ENCODE measurements around the gene PDLIM5.
"Not testable (repeated sequence)": the region's sequence is repeated elsewhere in the genome, so short reads cannot be mapped to it uniquely, and the experiment has no call there.

The PDLIM5 gene

DNA sequence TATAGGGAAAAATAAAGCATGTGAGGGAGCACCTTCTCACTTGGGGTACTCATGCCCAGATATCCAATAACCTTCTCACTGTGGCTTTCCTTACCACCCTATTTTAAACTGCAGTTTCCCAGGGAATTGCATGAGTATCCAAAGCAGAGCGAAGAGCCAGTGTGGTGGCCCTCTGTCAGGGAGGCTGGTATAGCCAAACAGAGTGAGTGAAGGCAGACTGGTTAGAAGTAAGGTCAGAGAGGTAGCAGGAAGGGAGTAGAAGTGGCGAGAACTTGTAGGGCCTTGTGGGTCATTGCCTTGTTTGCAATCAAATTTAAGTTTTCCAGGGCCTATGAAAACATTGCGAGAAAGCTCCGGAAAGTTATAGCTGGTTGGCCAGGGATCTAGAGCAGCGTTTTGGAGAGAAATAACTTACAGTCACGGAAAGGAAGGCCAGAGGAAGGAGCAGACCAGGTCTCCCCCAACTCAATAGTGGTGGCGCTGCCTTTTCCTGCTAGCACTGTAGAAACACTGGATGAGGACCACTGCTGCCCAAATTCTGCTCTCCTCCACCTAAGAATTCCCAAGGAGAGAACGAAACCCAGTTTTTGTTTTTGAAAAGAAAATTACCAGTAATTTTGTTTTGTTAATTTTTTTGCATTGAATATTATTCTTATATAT, 77.2 kb downstream of the PDLIM5 start:
- no peak for DNase-seq (ENCODE audit: low spot score)

DNA sequence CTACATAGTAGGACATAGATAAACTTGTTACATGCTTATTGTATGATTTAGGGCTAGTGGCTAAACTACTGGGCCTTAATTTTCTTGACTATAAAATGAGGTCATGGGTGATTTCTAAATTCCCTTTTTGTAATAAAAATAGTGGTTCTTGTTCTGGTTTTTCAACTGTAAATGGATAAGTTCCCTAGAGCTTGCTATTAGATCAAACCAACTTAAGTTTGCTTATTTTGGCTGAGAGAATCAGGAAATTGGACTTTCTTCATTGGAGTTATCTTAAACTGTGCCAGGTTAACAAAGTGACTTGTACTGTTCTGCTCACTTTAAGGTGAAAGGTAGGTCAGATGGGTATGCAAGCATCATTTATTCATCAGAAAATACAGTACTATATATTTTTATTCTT, 78.3 kb downstream of the PDLIM5 start:
- no peak for DNase-seq (ENCODE audit: low spot score)

DNA sequence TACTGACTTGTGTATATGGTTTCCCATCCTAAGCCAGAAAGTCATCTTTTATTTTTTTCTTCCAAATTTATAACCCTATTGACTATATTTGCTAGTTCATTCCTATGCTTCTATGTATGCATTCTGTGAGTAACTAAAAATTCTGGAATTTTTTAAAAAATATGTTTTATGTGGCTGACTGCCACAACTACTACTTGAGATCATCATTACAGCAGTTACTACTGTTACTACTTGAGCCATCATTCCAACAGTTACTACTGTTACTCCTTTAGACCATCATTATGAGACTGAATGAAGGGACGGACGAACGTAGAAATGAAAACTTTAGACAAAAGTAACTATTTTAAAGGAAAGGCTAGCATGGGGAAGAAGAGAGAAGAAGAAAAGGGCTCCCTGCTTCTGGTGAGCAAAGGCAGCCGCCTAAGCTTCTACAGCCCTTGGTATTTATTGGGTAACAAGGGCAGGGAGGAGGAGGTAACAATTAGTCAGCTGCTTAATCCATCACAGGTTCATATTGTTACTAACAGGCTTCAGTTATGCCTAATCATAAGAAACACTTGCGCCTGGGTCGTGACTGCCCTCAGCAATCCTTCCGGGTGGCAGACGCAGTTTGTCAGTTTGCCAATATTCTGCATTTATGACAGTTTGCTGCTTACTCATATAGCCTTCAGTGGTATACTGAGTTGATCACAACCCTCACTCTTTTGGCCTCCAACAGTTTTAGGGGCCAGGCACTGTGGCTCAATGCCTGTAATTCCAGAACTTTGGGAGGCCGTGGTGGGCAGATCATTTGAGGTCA, 80.4 kb downstream of the PDLIM5 start:
- DNase-seq (ENCODE audit: low spot score), result no peak

DNA sequence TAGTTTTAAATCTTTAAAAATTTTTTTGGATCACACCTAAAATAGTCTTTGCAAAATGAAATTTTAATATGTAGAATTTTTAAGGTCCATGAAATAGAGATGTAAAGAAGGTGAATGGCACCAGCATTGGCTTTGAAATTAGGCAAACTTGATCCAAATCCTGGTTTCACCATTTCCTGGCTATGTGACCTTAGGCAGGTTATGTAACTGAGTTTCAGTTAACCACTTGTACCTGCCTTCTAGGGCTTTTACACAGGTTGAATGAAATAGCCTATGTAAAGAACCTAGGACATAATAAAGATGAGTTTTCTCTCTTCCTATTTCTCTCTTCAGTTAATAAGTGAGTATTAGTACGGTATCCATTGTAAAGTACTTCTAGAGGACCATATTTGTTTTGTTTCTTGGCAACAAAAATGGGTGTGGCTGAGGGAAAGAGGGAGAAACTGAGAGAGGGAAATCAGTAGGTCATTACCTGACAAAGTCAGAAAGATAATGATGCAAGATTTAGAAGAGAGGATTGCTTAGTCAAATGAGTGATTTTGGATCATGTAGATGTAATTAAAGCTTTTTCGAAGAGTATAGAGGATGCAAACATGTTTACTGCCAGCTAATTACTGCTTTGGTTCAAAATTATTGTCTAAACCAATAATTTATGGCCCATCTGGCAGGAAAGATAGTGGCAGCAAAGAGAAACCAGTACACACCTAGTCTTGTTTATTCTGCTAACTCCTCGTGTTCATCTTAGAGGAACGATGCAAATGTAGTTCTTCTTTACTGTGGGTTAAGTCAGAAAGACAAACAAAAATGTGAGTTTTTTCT, 81.9 kb downstream of the PDLIM5 start:
- no peak for DNase-seq (ENCODE audit: low spot score)

DNA sequence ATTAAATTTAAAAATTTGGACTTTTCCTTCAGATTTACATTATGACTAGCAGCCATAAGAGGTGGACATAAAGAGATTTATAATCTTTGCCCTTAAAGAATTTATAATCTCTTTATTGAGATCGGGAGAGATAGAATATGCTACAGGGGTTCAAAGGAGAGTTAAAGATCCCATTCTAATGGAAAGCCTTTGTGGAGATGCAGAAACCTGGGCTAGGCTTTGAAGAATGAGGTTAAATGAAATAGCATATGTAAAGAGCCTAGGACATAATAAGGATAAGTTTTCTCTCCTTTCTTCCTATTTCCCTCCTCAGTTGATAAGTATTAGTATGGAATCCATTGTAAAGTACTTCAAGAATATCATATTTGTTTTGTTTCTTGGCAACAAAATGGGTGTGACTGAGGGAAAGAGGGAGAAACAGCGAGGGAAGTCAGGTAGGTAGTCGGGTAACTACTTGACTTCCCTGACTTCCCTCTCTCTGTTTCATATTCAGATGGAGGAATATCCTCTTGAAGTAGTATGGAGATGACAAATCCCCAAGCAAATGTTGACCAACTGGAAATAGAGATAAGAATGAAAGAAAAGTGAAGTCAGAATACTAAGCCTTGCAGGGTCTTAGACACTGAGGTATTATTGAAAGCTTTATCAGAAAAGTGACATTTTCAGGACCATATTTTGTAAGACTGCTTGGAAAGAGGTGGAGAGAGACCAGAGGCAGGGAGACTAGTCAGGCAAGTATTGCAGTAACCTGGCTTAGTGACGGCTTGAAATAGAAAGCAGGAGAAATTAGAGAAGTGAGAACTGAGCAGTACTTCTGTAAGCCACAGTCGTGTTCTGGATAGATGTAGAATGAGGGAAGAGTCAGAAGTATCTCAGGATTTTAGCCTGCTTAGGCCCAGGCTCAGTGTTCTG, 82.9 kb downstream of the PDLIM5 start:
- DNase-seq (ENCODE audit: low spot score), result no peak

DNA sequence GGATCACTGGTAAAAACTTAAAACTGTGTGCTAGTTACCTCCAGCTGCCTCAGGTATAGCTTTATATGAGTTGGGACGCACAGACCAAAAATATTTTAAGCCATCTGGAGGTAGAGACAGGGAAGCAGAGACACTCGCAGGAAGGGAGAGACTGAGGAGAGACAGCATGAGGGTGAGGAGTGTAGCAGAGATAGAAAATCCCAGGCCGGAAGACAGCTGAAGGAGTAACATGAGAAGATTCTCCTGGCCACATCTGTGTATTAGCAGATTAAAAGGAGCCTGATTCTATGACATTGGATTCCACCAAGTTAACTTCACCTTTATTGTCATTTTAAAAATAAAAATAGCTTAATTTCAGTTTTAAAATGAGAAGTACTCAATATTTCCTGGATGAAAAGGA, 84.3 kb downstream of the PDLIM5 start:
- DNase-seq (ENCODE audit: low spot score), result no peak

DNA sequence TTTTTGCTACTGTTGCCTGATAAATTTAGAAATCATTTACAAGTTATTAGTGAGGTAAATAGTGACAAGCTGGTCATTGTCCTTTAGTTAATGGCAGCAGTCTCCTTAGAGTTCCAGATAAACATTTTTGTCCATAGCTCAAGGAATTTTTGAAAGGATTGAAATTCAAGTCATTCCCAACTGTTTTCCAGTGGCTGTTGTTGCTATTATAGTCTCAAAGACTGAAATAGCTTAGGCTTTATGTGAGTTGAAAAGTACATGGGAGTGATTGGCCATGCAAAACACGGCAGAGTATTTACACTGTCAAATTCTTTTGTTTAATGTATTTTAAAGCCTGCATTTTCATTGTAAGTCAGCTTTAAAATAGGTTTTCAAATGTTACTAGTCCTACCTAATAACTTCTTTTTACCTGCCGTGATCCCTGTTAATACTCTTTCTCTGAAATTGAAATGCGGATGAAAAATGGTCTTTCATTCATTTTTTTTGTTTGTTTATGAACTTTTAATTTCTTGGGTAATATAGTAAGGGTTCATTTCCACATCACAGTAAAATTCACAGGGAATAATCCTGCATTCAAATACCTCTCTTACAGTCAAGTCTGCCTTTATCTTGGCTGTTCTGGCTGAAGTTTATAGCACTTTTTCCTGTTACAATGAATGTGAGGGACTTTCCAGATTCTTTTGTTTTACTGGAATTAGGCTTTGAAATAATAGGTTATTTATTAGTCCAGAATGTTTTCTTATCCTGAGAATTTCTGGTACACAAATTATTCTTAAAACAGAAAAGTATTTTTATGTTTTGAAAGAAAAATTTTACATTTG, 85.1 kb downstream of the PDLIM5 start:
- DNase-seq (ENCODE audit: low spot score), result no peak

DNA sequence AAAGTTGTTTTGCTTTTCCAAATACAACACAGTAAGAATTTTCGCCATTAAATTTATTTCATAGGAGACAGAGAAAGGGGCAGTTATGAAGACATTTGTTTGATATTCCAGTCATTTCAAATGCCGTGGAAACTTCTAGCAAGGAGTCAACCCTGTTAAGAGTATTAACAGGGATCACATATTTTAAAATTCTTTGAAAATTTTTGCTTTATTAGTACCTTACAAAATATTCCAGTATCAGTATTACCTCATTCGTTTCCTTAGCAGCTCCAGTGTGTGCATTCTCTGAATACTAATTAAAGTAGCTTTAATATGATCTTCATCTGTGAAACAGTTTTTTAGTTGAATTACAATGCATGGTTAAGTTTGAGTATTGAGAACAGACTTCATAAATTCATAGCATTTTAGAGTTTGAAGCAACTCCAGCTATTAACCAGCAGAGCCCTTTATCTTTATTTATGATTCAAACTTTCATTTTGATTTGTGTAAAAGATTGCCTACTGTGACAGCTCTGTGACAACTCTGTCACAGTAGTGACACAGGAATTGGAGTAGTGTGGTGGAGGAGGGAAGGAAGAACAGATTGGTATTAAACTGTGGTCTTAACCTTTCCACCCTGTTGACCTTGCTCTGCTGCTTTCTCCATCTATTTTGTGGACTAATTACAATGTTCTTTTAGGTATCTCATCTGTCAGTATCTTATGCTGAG, 86.3 kb downstream of the PDLIM5 start:
- peak; percentile 15 for DNase-seq (ENCODE audit: low spot score)

DNA sequence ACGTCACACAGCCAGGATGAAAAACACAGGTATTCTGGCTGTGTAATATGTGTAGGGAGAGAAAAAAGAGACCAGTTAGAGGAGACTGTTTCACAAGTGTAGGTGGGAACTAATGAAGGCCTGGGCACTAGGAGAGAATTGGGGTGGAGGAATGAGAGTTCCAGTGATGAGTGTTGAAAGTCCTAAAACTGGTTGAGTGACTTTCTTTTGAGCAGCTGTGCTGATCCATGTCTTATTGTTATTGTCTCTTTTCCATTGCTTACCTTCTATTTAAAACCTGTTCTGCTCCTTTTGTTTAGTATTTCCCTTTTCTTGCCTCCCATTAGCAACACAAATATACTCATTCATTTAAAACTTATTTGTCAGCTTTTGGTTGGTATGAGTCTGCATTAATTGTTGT, 88.7 kb downstream of the PDLIM5 start:
- DNase-seq (ENCODE audit: low spot score), result no peak

DNA sequence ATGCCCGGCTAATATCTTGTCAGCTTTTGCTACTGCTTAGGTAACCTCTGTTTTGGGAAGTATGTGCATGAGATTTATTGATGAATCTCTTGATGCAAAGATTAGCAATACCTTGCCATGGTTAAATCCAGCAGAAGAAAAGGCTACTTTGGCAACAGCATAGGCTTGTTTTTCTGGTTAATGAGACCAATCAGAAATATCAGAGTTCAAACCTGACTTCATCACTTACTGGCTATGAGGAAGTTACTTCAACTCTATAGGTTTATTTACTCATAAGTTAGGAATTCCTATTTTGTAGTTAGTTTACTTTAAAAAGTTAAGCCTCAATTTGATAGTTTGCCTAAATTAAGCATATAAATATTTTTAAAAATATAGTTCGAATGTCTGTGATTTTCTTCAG, 93.1 kb downstream of the PDLIM5 start:
- DNase-seq (ENCODE audit: low spot score), result no peak

DNA sequence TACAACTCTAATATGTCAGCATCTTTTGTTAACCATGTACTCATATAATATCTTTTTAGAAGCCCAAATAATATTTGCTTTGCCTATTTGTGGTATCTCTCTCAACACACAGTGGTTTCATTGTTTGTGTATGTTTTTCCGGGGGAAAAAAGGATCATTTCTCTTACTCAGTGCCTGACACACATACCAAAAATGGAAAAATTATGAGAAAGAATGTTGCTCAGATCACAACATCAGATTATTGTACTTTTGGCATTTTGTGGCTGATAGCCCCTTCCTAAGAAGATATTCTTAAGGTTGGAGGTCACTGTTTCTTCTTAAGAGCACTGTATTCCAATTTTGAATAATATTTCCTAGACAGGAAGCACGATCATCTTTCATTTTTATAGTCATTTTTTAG, 93.6 kb downstream of the PDLIM5 start:
- DNase-seq (ENCODE audit: low spot score), result no peak

DNA sequence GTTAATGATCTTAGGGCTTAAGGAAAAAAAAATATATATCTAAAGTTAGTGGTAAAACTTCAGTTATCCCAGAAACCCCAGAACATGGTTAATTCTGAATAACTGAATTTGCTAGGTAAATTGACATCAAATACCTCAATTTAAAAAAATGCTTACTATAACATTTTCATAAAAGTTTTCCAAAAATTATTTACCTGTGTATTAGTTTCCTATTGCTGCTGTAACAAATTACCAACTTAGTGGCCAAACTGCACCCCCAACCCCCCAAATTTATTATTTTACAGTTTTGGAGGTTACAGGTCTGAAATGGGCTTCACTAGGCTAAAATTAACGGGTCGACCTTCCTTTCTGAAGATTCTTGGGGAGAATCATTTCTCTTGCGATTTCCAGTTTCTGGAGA, 95.2 kb downstream of the PDLIM5 start:
- no peak for DNase-seq (ENCODE audit: low spot score)

DNA sequence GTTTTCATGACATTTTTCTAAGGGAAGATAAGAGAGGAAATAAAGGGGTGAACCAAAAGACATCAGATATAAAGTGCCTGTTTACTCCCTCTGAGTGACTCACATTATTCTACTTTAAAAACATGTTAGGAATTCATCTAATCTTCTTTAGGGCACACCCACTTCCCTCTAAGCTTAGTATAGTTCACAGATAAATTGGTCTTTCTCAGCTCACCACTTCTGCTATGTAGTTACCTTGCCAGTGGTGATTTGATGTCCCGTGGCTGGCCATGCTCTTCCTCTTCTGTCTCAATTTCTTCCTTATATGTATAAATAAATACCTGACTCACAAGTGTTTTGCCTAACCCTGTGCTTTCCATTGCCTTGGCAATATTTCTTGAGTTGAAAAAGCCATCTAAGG, 96.8 kb downstream of the PDLIM5 start:
- DNase-seq (ENCODE audit: low spot score), result no peak

DNA sequence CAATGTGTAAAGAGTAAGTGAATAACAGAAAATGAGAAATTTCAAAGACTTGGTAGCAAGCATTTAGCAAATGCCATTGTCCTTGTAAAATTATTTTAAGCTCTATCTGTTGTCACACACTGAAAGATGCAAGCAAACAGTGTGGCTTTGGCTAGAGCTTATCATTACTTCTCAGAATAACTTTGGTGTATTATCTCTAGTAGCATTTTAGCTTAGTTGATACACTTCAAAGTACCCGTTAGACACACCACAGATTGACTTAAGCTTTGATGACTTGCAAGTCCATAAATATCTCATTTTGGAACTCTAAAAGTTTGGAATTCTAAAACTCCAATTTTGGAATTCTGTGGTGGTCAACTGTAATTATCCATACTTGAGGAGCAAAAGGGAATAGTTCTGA, 98.6 kb downstream of the PDLIM5 start:
- no peak for DNase-seq (ENCODE audit: low spot score)

DNA sequence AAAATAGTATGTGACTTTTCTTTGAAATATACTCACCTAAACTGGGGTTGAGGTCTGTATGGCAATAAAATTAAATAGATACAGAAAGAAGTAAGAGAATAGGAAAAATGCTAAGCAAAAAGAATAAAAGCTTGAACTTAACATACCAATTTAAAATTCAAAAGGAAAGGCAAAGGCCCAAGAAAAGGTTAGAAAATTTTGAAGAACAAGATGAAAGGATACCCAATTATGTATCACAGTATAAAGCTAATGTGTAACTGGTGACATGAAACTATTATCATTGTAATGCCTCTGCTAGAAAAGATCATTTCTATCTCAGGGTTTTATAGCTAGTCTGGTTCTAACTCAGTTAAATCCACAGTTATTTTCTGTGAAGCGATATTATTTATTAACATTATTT, 99.1 kb downstream of the PDLIM5 start:
- DNase-seq (ENCODE audit: low spot score), result no peak

DNA sequence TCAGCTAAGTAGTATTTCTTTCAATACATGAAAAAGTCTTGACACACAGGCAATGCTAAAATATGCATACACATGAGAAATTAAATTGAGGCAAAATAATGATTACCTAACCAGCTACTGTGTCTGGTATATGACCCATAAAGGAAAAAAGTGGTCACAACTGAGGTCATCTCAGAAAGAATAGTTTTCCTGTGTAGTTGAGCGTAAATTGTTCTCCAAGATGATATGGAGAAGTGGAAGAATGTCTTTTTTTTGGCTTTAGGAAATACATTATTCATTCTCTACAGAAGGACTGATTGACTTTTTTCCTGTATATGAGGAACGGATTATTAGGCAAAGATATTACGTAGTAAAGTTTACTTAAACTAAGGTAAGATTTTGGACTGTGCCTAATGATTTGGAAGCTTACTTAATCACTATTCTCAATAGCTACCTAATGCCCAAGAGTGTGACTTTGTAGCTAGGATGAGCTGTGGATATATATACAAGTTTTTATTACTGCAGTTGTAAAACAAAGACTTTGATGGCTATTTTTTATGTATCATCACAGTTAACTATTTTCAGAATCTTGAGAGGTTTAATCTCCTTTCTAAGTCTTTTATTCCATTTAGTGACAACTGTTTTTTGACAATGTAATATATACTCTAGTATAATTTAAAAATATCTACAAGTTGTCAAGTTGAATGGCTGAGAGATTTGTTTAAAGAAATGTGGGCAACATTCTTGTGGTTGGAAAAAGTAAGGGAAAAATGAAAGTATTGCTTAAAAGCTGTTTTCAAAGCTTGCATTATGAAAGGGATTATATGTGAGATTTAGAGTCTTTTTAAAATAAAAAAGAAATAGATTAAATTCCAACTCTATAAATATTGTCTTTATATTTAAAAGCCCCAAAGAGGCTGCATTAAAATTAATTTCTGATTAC, 100.2 kb downstream of the PDLIM5 start:
- no peak for DNase-seq (ENCODE audit: low spot score)

DNA sequence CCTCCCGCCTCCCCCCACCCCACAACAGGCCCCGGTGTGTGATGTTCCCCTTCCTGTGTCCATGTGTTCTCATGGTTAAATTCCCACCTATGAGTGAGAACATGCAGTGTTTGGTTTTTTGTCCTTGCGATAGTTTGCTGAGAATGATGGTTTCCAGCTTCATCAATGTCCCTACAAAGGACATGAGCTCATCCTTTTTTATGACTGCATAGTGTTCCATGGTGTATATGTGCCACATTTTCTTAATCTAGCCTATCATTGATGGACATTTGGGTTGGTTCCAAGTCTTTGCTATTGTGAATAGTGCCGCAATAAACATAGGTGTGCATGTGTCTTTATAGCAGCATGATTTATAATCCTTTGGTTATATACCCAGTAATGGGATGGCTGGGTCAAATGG, 104.3 kb downstream of the PDLIM5 start:
- not testable (repeated sequence) for DNase-seq (ENCODE audit: low spot score)

DNA sequence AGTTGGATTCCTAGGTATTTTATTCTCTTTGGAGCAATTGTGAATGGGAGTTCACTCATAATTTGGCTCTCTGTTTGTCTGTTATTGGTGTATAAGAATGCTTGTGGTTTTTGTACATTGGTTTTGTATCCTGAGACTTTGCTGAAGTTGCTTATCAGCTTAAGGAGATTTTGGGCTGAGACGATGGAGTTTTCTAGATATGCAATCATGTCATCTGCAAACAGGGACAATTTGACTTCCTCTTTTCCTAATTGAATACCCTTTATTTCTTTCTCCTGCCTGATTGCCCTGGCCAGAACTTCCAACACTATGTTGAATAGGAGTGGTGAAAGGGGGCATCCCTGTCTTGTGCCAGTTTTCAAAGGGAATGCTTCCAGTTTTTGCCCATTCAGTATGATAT, 105.9 kb downstream of the PDLIM5 start:
- not testable (repeated sequence) for DNase-seq (ENCODE audit: low spot score)

DNA sequence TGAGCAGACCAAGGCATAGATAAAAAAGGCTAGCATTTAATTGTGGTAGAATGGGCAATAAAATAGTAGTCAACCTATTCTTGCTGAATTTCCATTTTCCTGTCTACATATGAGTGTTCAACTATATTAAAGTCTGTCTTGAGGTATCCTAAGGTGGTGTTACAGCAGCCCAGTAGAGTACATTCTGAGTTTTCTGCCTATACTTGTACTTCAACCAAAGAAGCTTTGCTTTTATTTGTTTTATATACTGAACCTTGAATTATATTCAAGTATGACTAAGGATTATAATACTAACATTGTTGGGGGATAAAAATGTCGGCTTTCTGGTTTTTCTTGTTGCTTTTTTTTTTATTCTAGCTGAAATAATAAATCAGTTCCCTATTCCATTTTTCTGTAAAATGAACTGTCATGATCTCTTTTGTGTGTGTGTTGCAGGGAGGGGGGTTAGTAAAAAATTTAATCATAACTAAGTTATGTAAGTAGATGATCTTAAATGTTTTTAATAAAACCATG, 106.7 kb downstream of the PDLIM5 start:
- DNase-seq (ENCODE audit: low spot score), result no peak
